Neural cell (in vitro differentiated cells): Measurements from ENCODE around the gene GGA1. TPM values are rescaled to one million over a fixed set of nuclear protein-coding genes. Genes with fewer than 3 reads are reported as not detected.

Experiments
- H2AFZ ChIP-seq: fragments of 200-600, 300-800 bp; sonication (generic), shearing (Covaris generic); 2 replicates; pipeline ENCODE4 v1.6.0; 2014; ENCODE audit warnings: low read depth, mild to moderate bottlenecking, antibody characterized with exemption, low read length, moderate library complexity
- H3F3A ChIP-seq: fragments of 200-600 bp; shearing (Covaris generic); 2 replicates; pipeline ENCODE4 v1.6.1; 2016; ENCODE audit warnings: mild to moderate bottlenecking, moderate library complexity, mixed read lengths, antibody characterized with exemption, low read length; ENCODE audit not compliant: insufficient read depth, poor library complexity, severe bottlenecking
- H3K27ac ChIP-seq: fragments of 200-600, 300-800 bp; sonication (generic), shearing (Covaris generic); 2 replicates; pipeline ENCODE4 v1.5.1; 2014; ENCODE audit warnings: mild to moderate bottlenecking, low read length, moderate library complexity
- H3K27me3 ChIP-seq: fragments of 300-800, 200-600 bp; sonication (generic), shearing (Covaris generic); 2 replicates; pipeline ENCODE4 v1.6.0; 2014; ENCODE audit warnings: mild to moderate bottlenecking, low read depth, low read length, moderate library complexity; ENCODE audit not compliant: insufficient read depth
- H3K36me3 ChIP-seq: fragments of 300-800, 200-600 bp; sonication (generic), shearing (Covaris generic); 2 replicates; pipeline ENCODE4 v1.5.1; 2014; ENCODE audit warnings: mild to moderate bottlenecking, antibody characterized with exemption, low read length, moderate library complexity; ENCODE audit not compliant: insufficient read depth
- H3K4me2 ChIP-seq: fragments of 300-800, 200-600 bp; sonication (generic), shearing (Covaris generic); 2 replicates; pipeline ENCODE4 v1.6.0; 2014; ENCODE audit warnings: mild to moderate bottlenecking, low read length
- H3K4me3 ChIP-seq: fragments of 300-800, 200-600 bp; sonication (generic), shearing (Covaris generic); 2 replicates; pipeline ENCODE4 v1.5.1; 2014; ENCODE audit warnings: mild to moderate bottlenecking, low read length, moderate library complexity
- H3K79me2 ChIP-seq: fragments of 200-600 bp; shearing (Covaris generic); replicated peaks from 2 replicates; pipeline ENCODE4 v1.6.0; 2014; ENCODE audit warnings: mild to moderate bottlenecking, low read length, moderate library complexity; ENCODE audit not compliant: insufficient read depth
- H3K9ac ChIP-seq: fragments of 300-800, 200-600 bp; sonication (generic), shearing (Covaris generic); 2 replicates; pipeline ENCODE4 v1.6.1; 2016; ENCODE audit warnings: mild to moderate bottlenecking, low read length, mixed read lengths
- H3K9me2 ChIP-seq: fragments of 200-600 bp; shearing (Covaris generic); 2 replicates; pipeline ENCODE4 v1.6.1; 2016; ENCODE audit warnings: mild to moderate bottlenecking, low read length, mixed read lengths; ENCODE audit not compliant: insufficient read depth
- H3K9me3 ChIP-seq: fragments of 200-600, 300-800 bp; sonication (generic), shearing (Covaris generic); 2 replicates; pipeline ENCODE4 v1.6.1; 2016; ENCODE audit warnings: mild to moderate bottlenecking, mixed run types, low read length, moderate library complexity, mixed read lengths
- H4K20me1 ChIP-seq: fragments of 200-600 bp; shearing (Covaris generic); 2 replicates; pipeline ENCODE4 v1.6.1; 2016; ENCODE audit warnings: mild to moderate bottlenecking, mixed run types; ENCODE audit not compliant: insufficient read depth
- CTCF ChIP-seq: fragments of 450-650 bp; IDR thresholded peaks from 2 replicates; pipeline ENCODE4 v1.5.1; 2014; ENCODE audit warnings: antibody characterized with exemption, mild to moderate bottlenecking, moderate library complexity; ENCODE audit not compliant: poor library complexity, severe bottlenecking
- EP300 ChIP-seq: fragments of 450-650 bp; conservative IDR thresholded peaks from 2 replicates; pipeline ENCODE4 v1.6.1; 2014; ENCODE audit warnings: antibody characterized with exemption, mild to moderate bottlenecking, moderate library complexity; ENCODE audit not compliant: poor library complexity, severe bottlenecking
- EZH2 ChIP-seq: fragments of 200-600, 300-800 bp; shearing (Covaris generic), sonication (generic); IDR thresholded peaks from 2 replicates; pipeline ENCODE4 v1.6.1; 2014; ENCODE audit warnings: antibody characterized with exemption, low read length, borderline replicate concordance, mild to moderate bottlenecking; ENCODE audit not compliant: insufficient read depth, poor library complexity, severe bottlenecking
- MXI1 ChIP-seq: fragments of 450-650 bp; conservative IDR thresholded peaks from 2 replicates; pipeline ENCODE4 v1.6.1; 2014; ENCODE audit warnings: antibody characterized with exemption, mild to moderate bottlenecking; ENCODE audit not compliant: poor library complexity, severe bottlenecking
- POLR2AphosphoS5 ChIP-seq: IDR thresholded peaks from 2 replicates; pipeline ENCODE4 v1.6.1; 2012
- RAD21 ChIP-seq: fragments of 450-650 bp; conservative IDR thresholded peaks from 2 replicates; pipeline ENCODE4 v1.6.1; 2014; ENCODE audit warnings: antibody characterized with exemption, mild to moderate bottlenecking, moderate library complexity
- REST ChIP-seq: IDR thresholded peaks from 2 replicates; pipeline ENCODE4 v1.6.1; 2012; ENCODE audit warnings: borderline replicate concordance
- SMC3 ChIP-seq: fragments of 450-650 bp; conservative IDR thresholded peaks from 2 replicates; pipeline ENCODE4 v1.6.1; 2014; ENCODE audit warnings: antibody characterized with exemption, mild to moderate bottlenecking, moderate library complexity; ENCODE audit not compliant: poor library complexity
- TAF1 ChIP-seq: IDR thresholded peaks from 2 replicates; pipeline ENCODE4 v1.6.1; 2012; ENCODE audit warnings: low read depth
- polyA plus RNA-seq: library from polyadenylated mRNA; depleted of rRNA; stranded (reverse); fragments of >200 nt; gene quantifications from 2 replicates; pipeline ENCODE4 v1.2.3, GENCODE V29; 2014

Gene GGA1
- polyA plus RNA-seq, 1 donor from 2014 or later: 57.5 TPM

GRCh38 chr22:37571992-37572373, 36.7 kb upstream of the GGA1 start:
- H3K9ac ChIP-seq: no peak overlapping the region
- H3K4me3 ChIP-seq: no peak overlapping the region
- no peaks in the 10 kb centered on the region for H3F3A ChIP-seq
- H3K27me3 ChIP-seq: no peaks in the 10 kb centered on the region
- H2AFZ ChIP-seq: no peak overlapping the region
- H3K36me3 ChIP-seq: no peaks in the 10 kb centered on the region
- TF ChIP-seq POLR2AphosphoS5 (no peak), EP300 (no peak), CTCF (no peak), MXI1 (no peak), SMC3 (no peak), TAF1 (no peak), REST (no peak), RAD21 (no peak), EZH2 (no peak)
- H3K27ac ChIP-seq: no peak overlapping the region
- H4K20me1 ChIP-seq: no peaks in the 10 kb centered on the region
- no peaks in the 10 kb centered on the region for H3K9me2 ChIP-seq
- H3K9me3 ChIP-seq: no peaks in the 10 kb centered on the region
- no peak overlapping the region for H3K4me2 ChIP-seq
- no peaks in the 10 kb centered on the region for H3K79me2 ChIP-seq

- Histone ChIP-seq H3K4me2 (no peak overlapping the region), H2AFZ (no peak overlapping the region)
- no peak for TF ChIP-seq RAD21
These were observed 33.1 kb upstream of the GGA1 start for GRCh38 chr22:37575490-37576003.

GRCh38 chr22:37578002-37578401, 30.6 kb upstream of the GGA1 start:
- Histone ChIP-seq H3K9ac (no peak overlapping the region), H3K4me3 (no peak overlapping the region), H2AFZ (no peak overlapping the region), H3F3A (no peaks in the 10 kb centered on the region), H4K20me1 (no peaks in the 10 kb centered on the region), H3K79me2 (no peaks in the 10 kb centered on the region), H3K9me3 (no peaks in the 10 kb centered on the region), H3K9me2 (no peaks in the 10 kb centered on the region), H3K27me3 (no peaks in the 10 kb centered on the region), H3K27ac (no peak overlapping the region), H3K4me2 (no peak overlapping the region), H3K36me3 (no peaks in the 10 kb centered on the region)
- no peak for TF ChIP-seq CTCF
- no peak for TF ChIP-seq EZH2
- TF ChIP-seq SMC3: no peak
- no peak for TF ChIP-seq POLR2AphosphoS5
- TF ChIP-seq RAD21: no peak
- no peak for TF ChIP-seq MXI1
- no peak for TF ChIP-seq TAF1
- TF ChIP-seq EP300: no peak
- TF ChIP-seq REST: no peak

More at GRCh38 chr22:37575490-37576003, 33.1 kb upstream of the GGA1 start:
- Histone ChIP-seq H3K9me2 (no peaks in the 10 kb centered on the region), H3K9me3 (no peaks in the 10 kb centered on the region), H3K9ac (no peak overlapping the region), H3K36me3 (no peaks in the 10 kb centered on the region), H3K27ac (no peak overlapping the region), H4K20me1 (no peaks in the 10 kb centered on the region), H3K79me2 (no peaks in the 10 kb centered on the region), H3K27me3 (no peaks in the 10 kb centered on the region), H3K4me3 (no peak overlapping the region), H3F3A (no peaks in the 10 kb centered on the region)
